Neuronal stem cell (in vitro differentiated cells): ENCODE measurements around the gene NLGN1.

Experiments
- DNase-seq: peaks from one replicate; pipeline ENCODE4 v3.0.0-alpha.2; 2013; ENCODE audit warnings: low spot score
- H2AFZ ChIP-seq: one replicate; pipeline ENCODE4 v1.6.1; 2013; ENCODE audit warnings: mild to moderate bottlenecking, low read length, inconsistent platforms
- H2AK5ac ChIP-seq: 2 replicates; pipeline ENCODE4 v1.6.1; 2013; ENCODE audit warnings: low read depth, mild to moderate bottlenecking, inconsistent platforms, low read length, moderate library complexity, mixed read lengths
- H2BK120ac ChIP-seq: 2 replicates; pipeline ENCODE4 v1.6.1; 2013; ENCODE audit warnings: low read depth, mild to moderate bottlenecking, inconsistent platforms, low read length, moderate library complexity, mixed read lengths
- H2BK12ac ChIP-seq: one replicate; pipeline ENCODE4 v1.6.1; 2013; ENCODE audit warnings: low read length, inconsistent platforms
- H2BK15ac ChIP-seq: 2 replicates; pipeline ENCODE4 v1.6.1; 2013; ENCODE audit warnings: mild to moderate bottlenecking, low read length, inconsistent platforms, mixed read lengths
- H2BK5ac ChIP-seq: one replicate; pipeline ENCODE4 v1.6.1; 2013; ENCODE audit warnings: inconsistent platforms, mild to moderate bottlenecking, low read length, moderate library complexity
- H3K14ac ChIP-seq: one replicate; pipeline ENCODE4 v1.6.1; 2013; ENCODE audit warnings: low read length, inconsistent platforms
- H3K18ac ChIP-seq: 2 replicates; pipeline ENCODE4 v1.6.1; 2013; ENCODE audit warnings: low read length, inconsistent platforms
- H3K23ac ChIP-seq: 2 replicates; pipeline ENCODE4 v1.6.1; 2013; ENCODE audit warnings: low read depth, mild to moderate bottlenecking, mixed read lengths, low read length, inconsistent platforms; ENCODE audit not compliant: poor library complexity
- H3K27ac ChIP-seq: replicated peaks from 3 replicates; pipeline ENCODE4 v1.5.1; 2013; ENCODE audit warnings: low read length, inconsistent platforms
- H3K27me3 ChIP-seq, 3 experiments: 2 replicates each; pipeline ENCODE4 v1.6.1; 2013; ENCODE audit warnings: low read length in 3 of 3, mild to moderate bottlenecking in 2 of 3, inconsistent platforms in 1 of 3, low read depth in 1 of 3, mixed read lengths in 1 of 3, moderate library complexity in 1 of 3; ENCODE audit not compliant: control insufficient read depth in 3 of 3, insufficient read depth in 3 of 3
- H3K36me3 ChIP-seq, 2 donors: replicated peaks in 1 of 2; 2 replicates each; pipeline ENCODE4 v1.6.1; 2013; ENCODE audit warnings: low read length in 2 of 2; ENCODE audit not compliant: control insufficient read depth in 2 of 2, insufficient read depth in 2 of 2
- H3K4ac ChIP-seq: 2 replicates; pipeline ENCODE4 v1.6.1; 2013; ENCODE audit warnings: inconsistent platforms, mild to moderate bottlenecking, low read length, moderate library complexity
- H3K4me1 ChIP-seq, 2 donors: 1 replicate in 1 of 2; 2 replicates in 1 of 2; pipeline ENCODE4 v1.6.1; 2013; ENCODE audit warnings: low read length in 2 of 2, low read depth in 1 of 2; ENCODE audit not compliant: control insufficient read depth in 2 of 2, insufficient read depth in 1 of 2
- H3K4me2 ChIP-seq: one replicate; pipeline ENCODE4 v1.6.1; 2013; ENCODE audit warnings: mild to moderate bottlenecking, low read length, inconsistent platforms; ENCODE audit not compliant: insufficient read depth, poor library complexity, severe bottlenecking
- H3K4me3 ChIP-seq, 2 donors: 2 replicates each; pipeline ENCODE4 v1.5.1; 2013; ENCODE audit warnings: low read length in 2 of 2, mild to moderate bottlenecking in 2 of 2, inconsistent platforms in 1 of 2, moderate library complexity in 1 of 2
- H3K79me1 ChIP-seq: one replicate; pipeline ENCODE4 v1.6.1; 2013; ENCODE audit warnings: low read depth, mild to moderate bottlenecking, inconsistent platforms, low read length, moderate library complexity
- H3K9ac ChIP-seq: one replicate; pipeline ENCODE4 v1.6.1; 2013; ENCODE audit warnings: mild to moderate bottlenecking, low read depth, low read length, inconsistent platforms; ENCODE audit not compliant: poor library complexity
- H3K9me3 ChIP-seq, 2 donors: replicated peaks in 1 of 2; 2 replicates each; pipeline versions ENCODE3 to v1.6.1; 2013; ENCODE audit warnings: low read length in 2 of 2, mild to moderate bottlenecking in 2 of 2, inconsistent platforms in 1 of 2, low read depth in 1 of 2, mixed read lengths in 1 of 2, moderate library complexity in 1 of 2; ENCODE audit not compliant: control insufficient read depth in 2 of 2, insufficient read depth in 1 of 2
- H4K8ac ChIP-seq: one replicate; pipeline ENCODE4 v1.6.1; 2013; ENCODE audit warnings: low read depth, mild to moderate bottlenecking, inconsistent platforms, low read length, moderate library complexity
- H4K91ac ChIP-seq: one replicate; pipeline ENCODE4 v1.6.1; 2013; ENCODE audit warnings: low read length, low read depth, mild to moderate bottlenecking, inconsistent platforms; ENCODE audit not compliant: poor library complexity
- whole genome bisulfite sequencing, 2 donors: extraction: QIAGEN DNeasy Blood & Tissue Kit; methylation state at CpG; one replicate each; pipeline ENCODE4 v1.1.7; 2013; ENCODE audit warnings: missing lambda C conversion rate in 2 of 2, mixed read lengths in 1 of 2; ENCODE audit not compliant: insufficient read length in 2 of 2, insufficient replicate concordance in 1 of 2; ENCODE audit errors: extremely low coverage in 2 of 2; 5-methylcytosine and 5-hydroxymethylcytosine counted together

Gene NLGN1

GRCh38 chr3:173774294-173774693 lies 376.8 kb downstream of the NLGN1 start:
- H2BK15ac ChIP-seq, result no peak overlapping the region
- H4K8ac ChIP-seq, result no peak overlapping the region
- no peak overlapping the region for H2AK5ac ChIP-seq
- DNase-seq, result no peak
- H3K27me3 ChIP-seq, result no peaks in the 10 kb centered on the region
- H3K27ac ChIP-seq, result no peak overlapping the region
- no peaks in the 10 kb centered on the region for H3K9me3 ChIP-seq
- H3K36me3 ChIP-seq, result no peaks in the 10 kb centered on the region
- H3K9ac ChIP-seq, result no peak overlapping the region
- no peak overlapping the region for H2BK5ac ChIP-seq
- no peak overlapping the region for H3K4ac ChIP-seq
- H3K4me2 ChIP-seq, result no peak overlapping the region
- peaks cover 2 to 5% of the 10 kb centered on the region in 2 donors for H3K4me1 ChIP-seq
- no peak overlapping the region for H2BK120ac ChIP-seq
- H3K23ac ChIP-seq, result no peak overlapping the region
- no peak overlapping the region for H2AFZ ChIP-seq
- H3K4me3 ChIP-seq, result no peak overlapping the region
- H3K14ac ChIP-seq, result no peak overlapping the region
- H3K79me1 ChIP-seq, result no peaks in the 10 kb centered on the region
- no peak overlapping the region for H2BK12ac ChIP-seq
- no peak overlapping the region for H4K91ac ChIP-seq
- H3K18ac ChIP-seq, result no peak overlapping the region

- no peaks in the 10 kb centered on the region for H3K9me3 ChIP-seq
- H2BK12ac ChIP-seq, result no peak overlapping the region
- peaks cover 0 to 2% of the 10 kb centered on the region in 2 donors for H3K4me1 ChIP-seq
- WGBS, 2 donors, result 100% methylated on average over 2 of the region's 2 CpGs; no CpG with 5 or more reads in 1 of the 2 donors
- H3K27me3 ChIP-seq, result no peaks in the 10 kb centered on the region
- no peak for DNase-seq
- no peaks in the 10 kb centered on the region for H3K36me3 ChIP-seq
- H3K4ac ChIP-seq, result no peak overlapping the region
- no peak overlapping the region for H2BK5ac ChIP-seq
- H2BK120ac ChIP-seq, result no peak overlapping the region
- H3K23ac ChIP-seq, result no peak overlapping the region
- no peak overlapping the region for H2BK15ac ChIP-seq
- H3K9ac ChIP-seq, result no peak overlapping the region
- H3K14ac ChIP-seq, result no peak overlapping the region
- no peak overlapping the region for H3K4me3 ChIP-seq
- H3K27ac ChIP-seq, result no peak overlapping the region
- H3K4me2 ChIP-seq, result no peak overlapping the region
- no peak overlapping the region for H2AFZ ChIP-seq
- no peak overlapping the region for H4K91ac ChIP-seq
- no peak overlapping the region for H4K8ac ChIP-seq
- no peaks in the 10 kb centered on the region for H3K79me1 ChIP-seq
- H3K18ac ChIP-seq, result no peak overlapping the region
- no peak overlapping the region for H2AK5ac ChIP-seq
Measured at GRCh38 chr3:173778251-173778650, 380.7 kb downstream of the NLGN1 start.

GRCh38 chr3:173780067-173780466 lies 382.5 kb downstream of the NLGN1 start:
- H3K36me3 ChIP-seq, result no peaks in the 10 kb centered on the region
- no peak for DNase-seq
- H4K8ac ChIP-seq, result no peak overlapping the region
- H3K4me2 ChIP-seq, result no peak overlapping the region
- no peak overlapping the region for H2AFZ ChIP-seq
- no peaks in the 10 kb centered on the region for H3K27me3 ChIP-seq
- no peak overlapping the region for H3K23ac ChIP-seq
- H2BK120ac ChIP-seq, result no peak overlapping the region
- no CpG with 5 or more reads among the region's 3 CpGs for whole genome bisulfite sequencing, 2 donors
- no peak overlapping the region for H3K9ac ChIP-seq
- no peak overlapping the region for H4K91ac ChIP-seq
- H3K18ac ChIP-seq, result no peak overlapping the region
- peaks cover 0 to 1% of the 10 kb centered on the region in 2 donors for H3K4me1 ChIP-seq
- H3K4ac ChIP-seq, result no peak overlapping the region
- H3K4me3 ChIP-seq, result no peak overlapping the region
- no peak overlapping the region for H2BK12ac ChIP-seq
- H2AK5ac ChIP-seq, result no peak overlapping the region
- H3K9me3 ChIP-seq, result no peaks in the 10 kb centered on the region
- H3K14ac ChIP-seq, result no peak overlapping the region
- no peak overlapping the region for H2BK15ac ChIP-seq
- no peak overlapping the region for H3K27ac ChIP-seq
- no peaks in the 10 kb centered on the region for H3K79me1 ChIP-seq
- no peak overlapping the region for H2BK5ac ChIP-seq

- Histone ChIP-seq H3K14ac (no peak overlapping the region), H3K27me3 (no peaks in the 10 kb centered on the region), H3K27ac (no peak overlapping the region), H2AFZ (no peak overlapping the region), H3K4me2 (no peak overlapping the region), H2BK120ac (no peak overlapping the region), H2BK15ac (no peak overlapping the region), H2AK5ac (no peak overlapping the region), H2BK5ac (no peak overlapping the region), H3K9me3 (no peaks in the 10 kb centered on the region), H3K79me1 (no peaks in the 10 kb centered on the region), H3K36me3 (no peaks in the 10 kb centered on the region), H4K91ac (no peak overlapping the region), H3K4me3 (no peak overlapping the region), H3K9ac (no peak overlapping the region), H3K4ac (no peak overlapping the region), H3K23ac (no peak overlapping the region), H3K4me1 (peaks cover 0 to 1% of the 10 kb centered on the region in 2 donors), H3K18ac (no peak overlapping the region), H4K8ac (no peak overlapping the region), H2BK12ac (no peak overlapping the region)
- WGBS, 2 donors, result no CpG with 5 or more reads among the region's 3 CpGs
- DNase-seq, result no peak
Measured at GRCh38 chr3:173785004-173785403, 387.5 kb downstream of the NLGN1 start.
